GM12801 (cell line): ENCODE results near the gene LETM1.

Source experiments
- CTCF ChIP-seq: IDR thresholded peaks from one replicate; pipeline ENCODE4 v1.5.1; 2011; ENCODE audit warnings: control low read depth; ENCODE audit not compliant: insufficient read length; ENCODE audit errors: extremely low read depth

LETM1 gene

GRCh38 chr4:1797861-1798579 is 57.9 kb downstream of the LETM1 start:
- no peak for TF ChIP-seq CTCF

- no peak for TF ChIP-seq CTCF
Measured at GRCh38 chr4:1797298-1797860, 58.6 kb downstream of the LETM1 start.

GRCh38 chr4:1796486-1797204 is 59.3 kb downstream of the LETM1 start:
- TF ChIP-seq CTCF: no peak

GRCh38 chr4:1795299-1796195 is 60.4 kb downstream of the LETM1 start:
- TF ChIP-seq CTCF: no peak

GRCh38 chr4:1794809-1795298 is 61.1 kb downstream of the LETM1 start:
- no peak for TF ChIP-seq CTCF

GRCh38 chr4:1793940-1794808 is 61.8 kb downstream of the LETM1 start:
- TF ChIP-seq CTCF: no peak
